Measurements from ENCODE around the gene FAM219A.

FAM219A gene

GRCh38 chr9:34502891-34503290, 44.5 kb upstream of the FAM219A start:
- no peak overlapping the region for H3K4me3 ChIP-seq (ENCODE audit: control insufficient read depth, low read depth, low read length)
- DNase-seq (ENCODE audit: low read depth): no peak
- no peak for TF ChIP-seq CTCF (IDR thresholded peaks at IDR 0.05; ENCODE audit: control insufficient read depth, insufficient read depth, low read depth, low read length, missing control alignments)

- no peak overlapping the region for H3K4me3 ChIP-seq (ENCODE audit: control insufficient read depth, low read depth, low read length)
- no peak for DNase-seq (ENCODE audit: low read depth)
- no peak for TF ChIP-seq CTCF (IDR thresholded peaks at IDR 0.05; ENCODE audit: control insufficient read depth, insufficient read depth, low read depth, low read length, missing control alignments)
Observed at GRCh38 chr9:34502471-34502870, 44.1 kb upstream of the FAM219A start.

GRCh38 chr9:34501889-34502425, 43.6 kb upstream of the FAM219A start:
- DNase-seq (ENCODE audit: low read depth): peak; percentile 29
- no peak overlapping the region for H3K4me3 ChIP-seq (ENCODE audit: control insufficient read depth, low read depth, low read length)
- TF ChIP-seq CTCF (IDR thresholded peaks at IDR 0.05; ENCODE audit: control insufficient read depth, insufficient read depth, low read depth, low read length, missing control alignments): peak; percentile 39

GRCh38 chr9:34501372-34501771, 43.0 kb upstream of the FAM219A start:
- no peak for TF ChIP-seq CTCF (IDR thresholded peaks at IDR 0.05; ENCODE audit: control insufficient read depth, insufficient read depth, low read depth, low read length, missing control alignments)
- DNase-seq (ENCODE audit: low read depth): no peak
- no peak overlapping the region for H3K4me3 ChIP-seq (ENCODE audit: control insufficient read depth, low read depth, low read length)

GRCh38 chr9:34500623-34501267, 42.4 kb upstream of the FAM219A start:
- no peak for DNase-seq (ENCODE audit: low read depth)
- peak; percentile 99 for TF ChIP-seq CTCF (IDR thresholded peaks at IDR 0.05; ENCODE audit: control insufficient read depth, insufficient read depth, low read depth, low read length, missing control alignments)
- H3K4me3 ChIP-seq (ENCODE audit: control insufficient read depth, low read depth, low read length): no peak overlapping the region

- H3K4me3 ChIP-seq (ENCODE audit: control insufficient read depth, low read depth, low read length): no peak overlapping the region
- DNase-seq (ENCODE audit: low read depth): no peak
- no peak for TF ChIP-seq CTCF (IDR thresholded peaks at IDR 0.05; ENCODE audit: control insufficient read depth, insufficient read depth, low read depth, low read length, missing control alignments)
Observed at GRCh38 chr9:34499076-34499475, 40.7 kb upstream of the FAM219A start.
